IMR-90 (cell line): ENCODE results near the gene CCDC30. TPM values are rescaled to one million over a fixed set of nuclear protein-coding genes. Genes with fewer than 3 reads are reported as not detected.

Source experiments
- ATAC-seq: fragments of 200-7000 bp; cut with Tn5 transposase; 2 replicates; pipeline ENCODE4 v1.9.1; 2020; ENCODE audit warnings: low read depth, mild to moderate bottlenecking, moderate library complexity
- BruUV-seq: library from RNA; stranded (reverse); fragments of 400-500 nt; replicated peaks from 2 replicates; lab custom pipeline; 2021; lab: Mats Ljungman, UMichigan
- CTCF ChIA-PET: fragments of 300-600 bp; formaldehyde crosslinking; extraction: SDS; loops from one replicate; lab custom pipeline; 2021; ENCODE audit warnings: antibody characterized with exemption; lab: Yijun Ruan, JAX
- POLR2A ChIA-PET: fragments of 300-600 bp; sonication (Branson Sonifier 250); formaldehyde crosslinking; loops from one replicate; lab custom pipeline; 2022; ENCODE audit warnings: antibody characterized with exemption; ENCODE audit not compliant: unreplicated experiment; lab: Charles Lee
- DNase-seq: peaks from one replicate; pipeline ENCODE4 v3.0.0; 2013
- H2AFZ ChIP-seq: replicated peaks from 2 replicates; pipeline ENCODE3; 2013; ENCODE audit warnings: low read length, mild to moderate bottlenecking; ENCODE audit not compliant: poor library complexity
- H2AK5ac ChIP-seq: 2 replicates; pipeline ENCODE4 v1.6.1; 2013; ENCODE audit warnings: low read depth, low read length, inconsistent platforms
- H2AK9ac ChIP-seq: replicated peaks from 2 replicates; pipeline ENCODE3; 2013; ENCODE audit warnings: mild to moderate bottlenecking, low read depth, low read length, moderate library complexity; ENCODE audit not compliant: poor library complexity
- H2BK120ac ChIP-seq: 2 replicates; pipeline ENCODE4 v1.6.1; 2013; ENCODE audit warnings: low read depth, low read length, inconsistent platforms
- H2BK15ac ChIP-seq: 3 replicates; pipeline ENCODE4 v1.6.1; 2013; ENCODE audit warnings: low read depth, low read length, inconsistent platforms
- H2BK20ac ChIP-seq: 2 replicates; pipeline ENCODE4 v1.6.1; 2013; ENCODE audit warnings: low read depth, mild to moderate bottlenecking, inconsistent platforms, low read length, moderate library complexity
- H2BK5ac ChIP-seq: 2 replicates; pipeline ENCODE4 v1.6.1; 2013; ENCODE audit warnings: mild to moderate bottlenecking, low read depth, low read length, inconsistent platforms; ENCODE audit not compliant: poor library complexity, severe bottlenecking
- H3K14ac ChIP-seq: replicated peaks from 2 replicates; pipeline ENCODE4 v1.6.1; 2013; ENCODE audit warnings: low read depth, low read length, inconsistent platforms
- H3K18ac ChIP-seq: 2 replicates; pipeline ENCODE4 v1.6.1; 2013; ENCODE audit warnings: low read depth, low read length, control low read depth
- H3K23ac ChIP-seq: 2 replicates; pipeline ENCODE4 v1.6.1; 2013; ENCODE audit warnings: low read depth, low read length, inconsistent platforms
- H3K27ac ChIP-seq: 2 replicates; pipeline ENCODE4 v1.5.1; 2013; ENCODE audit warnings: mild to moderate bottlenecking, control low read depth, low read length; ENCODE audit not compliant: insufficient read depth
- H3K27me3 ChIP-seq: 2 replicates; pipeline ENCODE4 v1.6.1; 2013; ENCODE audit warnings: low read length; ENCODE audit not compliant: control insufficient read depth, insufficient read depth
- H3K36me3 ChIP-seq: 2 replicates; pipeline ENCODE4 v1.6.1; 2013; ENCODE audit warnings: low read length, mixed read lengths; ENCODE audit not compliant: control insufficient read depth, insufficient read depth
- H3K4ac ChIP-seq: 2 replicates; pipeline ENCODE4 v1.6.1; 2013; ENCODE audit warnings: low read depth, low read length, inconsistent platforms
- H3K4me1 ChIP-seq: 2 replicates; pipeline ENCODE4 v1.6.1; 2013; ENCODE audit warnings: low read length, mixed read lengths; ENCODE audit not compliant: control insufficient read depth, insufficient read depth
- H3K4me2 ChIP-seq: 2 replicates; pipeline ENCODE4 v1.6.1; 2013; ENCODE audit warnings: low read depth, mild to moderate bottlenecking, control low read depth, low read length, moderate library complexity
- H3K4me3 ChIP-seq: 2 replicates; pipeline ENCODE4 v1.5.1; 2013; ENCODE audit warnings: low read depth, mild to moderate bottlenecking, control low read depth, low read length, moderate library complexity; ENCODE audit not compliant: insufficient read depth
- H3K56ac ChIP-seq: 2 replicates; pipeline ENCODE4 v1.6.1; 2013; ENCODE audit warnings: low read length, inconsistent platforms; ENCODE audit not compliant: insufficient read depth; ENCODE audit errors: extremely low read depth
- H3K79me1 ChIP-seq, 2 experiments: 2 replicates each; pipeline ENCODE4 v1.6.1; 2013; ENCODE audit warnings: low read length in 2 of 2, inconsistent platforms in 1 of 2, low read depth in 1 of 2
- H3K9ac ChIP-seq: 2 replicates; pipeline ENCODE4 v1.6.1; 2013; ENCODE audit warnings: low read depth, low read length, control low read depth
- H3K9me1 ChIP-seq: 2 replicates; pipeline ENCODE4 v1.6.1; 2013; ENCODE audit warnings: low read length, inconsistent platforms; ENCODE audit not compliant: insufficient read depth
- H3K9me3 ChIP-seq: 2 replicates; pipeline ENCODE4 v1.6.1; 2013; ENCODE audit warnings: low read length; ENCODE audit not compliant: control insufficient read depth, insufficient read depth
- H4K20me1 ChIP-seq: 2 replicates; pipeline ENCODE4 v1.6.1; 2013; ENCODE audit warnings: low read length, inconsistent platforms; ENCODE audit not compliant: insufficient read depth
- H4K5ac ChIP-seq: 2 replicates; pipeline ENCODE4 v1.6.1; 2013; ENCODE audit warnings: mild to moderate bottlenecking, low read depth, low read length, control low read depth
- H4K8ac ChIP-seq, 2 experiments: 2 replicates each; pipeline ENCODE4 v1.6.1; 2013; ENCODE audit warnings: low read depth in 2 of 2, low read length in 2 of 2, control low read depth in 1 of 2, inconsistent platforms in 1 of 2
- H4K91ac ChIP-seq: 2 replicates; pipeline ENCODE4 v1.6.1; 2013; ENCODE audit warnings: low read depth, low read length, inconsistent platforms; ENCODE audit not compliant: insufficient read depth
- BHLHE40 ChIP-seq: fragments of 150-350 bp; IDR thresholded peaks from 2 replicates; pipeline ENCODE4 v1.6.1; 2016; ENCODE audit warnings: mild to moderate bottlenecking, low read depth, low read length
- CEBPB ChIP-seq: IDR thresholded peaks from 2 replicates; pipeline ENCODE4 v1.6.1; 2012; ENCODE audit warnings: low read depth, low read length, improper control_type of control experiment
- CHD1 ChIP-seq: IDR thresholded peaks from 2 replicates; pipeline ENCODE4 v1.6.1; 2012; ENCODE audit warnings: low read depth, low read length, improper control_type of control experiment
- FOS ChIP-seq: fragments of 150-350 bp; IDR thresholded peaks from 2 replicates; pipeline ENCODE4 v1.6.1; 2016; ENCODE audit warnings: low read depth, low read length
- NFE2L2 ChIP-seq: fragments of 150-350 bp; IDR thresholded peaks from 2 replicates; pipeline ENCODE4 v1.6.1; 2016; ENCODE audit warnings: low read depth, mild to moderate bottlenecking, low read length
- RCOR1 ChIP-seq: IDR thresholded peaks from 2 replicates; pipeline ENCODE4 v1.6.1; 2012; ENCODE audit warnings: mild to moderate bottlenecking, low read length, improper control_type of control experiment; ENCODE audit not compliant: insufficient replicate concordance
- RFX5 ChIP-seq: IDR thresholded peaks from 2 replicates; pipeline ENCODE4 v1.8.0; 2012; ENCODE audit warnings: low read depth, mild to moderate bottlenecking, low read length, moderate library complexity
- SMC3 ChIP-seq: fragments of 150-350 bp; IDR thresholded peaks from 2 replicates; pipeline ENCODE4 v1.6.1; 2016; ENCODE audit warnings: low read depth, mild to moderate bottlenecking, antibody characterized with exemption, low read length, moderate library complexity
- WGBS, 2 experiments: methylation state at CpG; one replicate each; pipeline versions ENCODE4 v1.1.5 to v1.1.7; 2013; ENCODE audit warnings: missing lambda C conversion rate in 2 of 2; ENCODE audit not compliant: insufficient read length in 1 of 2; ENCODE audit errors: extremely low coverage in 2 of 2; 5-methylcytosine and 5-hydroxymethylcytosine counted together
- dilution Hi-C: fragments of 300-500 bp; cut with HindIII; formaldehyde crosslinking; loops from one replicate; pipeline ENCODE4 v1.14.3; 2018; ENCODE audit warnings: low sequenced_read_pairs; ENCODE audit not compliant: unreplicated experiment
- in situ Hi-C: fragments of 300-500 bp; cut with MboI; formaldehyde crosslinking; loops from 3 replicates; pipeline ENCODE4 v1.14.3; 2019; ENCODE audit warnings: low sequenced_read_pairs, inconsistent platforms, mixed read lengths
- intact Hi-C: fragments of 100-400 bp; cut with micrococcal nuclease; formaldehyde crosslinking; loops from 2 replicates; pipeline ENCODE4 v1.10.0; 2022
- polyA plus RNA-seq, 3 experiments: library from polyadenylated mRNA; depleted of rRNA; stranded (reverse); fragments of >200 nt; gene quantifications; 2 replicates each; pipeline ENCODE4 v1.2.3, GENCODE V29; 2012; ENCODE audit warnings: low replicate concordance in 1 of 3
- total RNA-seq: library from RNA; depleted of rRNA; stranded (reverse); fragments of >200 nt; gene quantifications from 2 replicates; pipeline ENCODE4 v1.2.3, GENCODE V29; 2012
- TF ChIP-seq, protein P1 (sequence below): conservative IDR thresholded peaks from 2 replicates; pipeline ENCODE4 v1.5.1; 2012; ENCODE audit warnings: mild to moderate bottlenecking, low read depth, low read length, improper control_type of control experiment
- TF ChIP-seq, protein P2 (sequence below): fragments of 150-350 bp; IDR thresholded peaks from 2 replicates; pipeline ENCODE4 v1.6.1; 2017; ENCODE audit warnings: mild to moderate bottlenecking, antibody characterized with exemption, low read length, low read depth

Gene CCDC30
- total and polyA plus RNA-seq, 2 of the 4 experiments (the other 2 are of a cell fraction): 0.14 to 0.18 TPM

GRCh38 chr1:42418516-42418915, 44.6 kb upstream of the CCDC30 start:
- in situ Hi-C loops (no loop called here), dilution Hi-C loops (no loop called here)

More at GRCh38 chr1:42418516-42418915, 44.6 kb upstream of the CCDC30 start:
- POLR2A ChIA-PET: no interaction called here
- Histone ChIP-seq H3K4me3 (no peak overlapping the region), H3K36me3 (no peaks in the 10 kb centered on the region), H3K9me3 (no peaks in the 10 kb centered on the region), H3K9me1 (no peaks in the 10 kb centered on the region), H2AK5ac (no peak overlapping the region), H3K27ac (no peak overlapping the region), H3K14ac (no peak overlapping the region), H2BK5ac (no peak overlapping the region), H4K91ac (no peak overlapping the region), H4K8ac (no peak overlapping the region), H3K4me1 (peaks cover 3% of the 10 kb centered on the region; the same call in 1 of the 2 replicates), H3K56ac (no peak overlapping the region), H3K9ac (no peak overlapping the region), H3K4ac (no peak overlapping the region), H2BK15ac (no peak overlapping the region), H3K23ac (no peak overlapping the region), H3K4me2 (no peak overlapping the region), H2BK20ac (no peak overlapping the region), H4K20me1 (no peaks in the 10 kb centered on the region), H2BK120ac (no peak overlapping the region), H2AFZ (no peak overlapping the region), H4K5ac (no peak overlapping the region), H2AK9ac (no peak overlapping the region), H3K79me1 (no peaks in the 10 kb centered on the region), H3K27me3 (peaks cover 37% of the 10 kb centered on the region), H3K18ac (no peak overlapping the region)
- no peak for ATAC-seq
- BruUV-seq: no TSS peak
- intact Hi-C loops: no loop called here
- no peak for DNase-seq
- CTCF ChIA-PET: no interaction called here
- TF ChIP-seq FOS: no peak
- TF ChIP-seq RFX5: no peak
- TF ChIP-seq CEBPB: no peak
- no peak for TF ChIP-seq RCOR1
- TF ChIP-seq CHD1: no peak
- no peak for TF ChIP-seq NFE2L2
- TF ChIP-seq BHLHE40: no peak
- TF ChIP-seq, protein P1, sequence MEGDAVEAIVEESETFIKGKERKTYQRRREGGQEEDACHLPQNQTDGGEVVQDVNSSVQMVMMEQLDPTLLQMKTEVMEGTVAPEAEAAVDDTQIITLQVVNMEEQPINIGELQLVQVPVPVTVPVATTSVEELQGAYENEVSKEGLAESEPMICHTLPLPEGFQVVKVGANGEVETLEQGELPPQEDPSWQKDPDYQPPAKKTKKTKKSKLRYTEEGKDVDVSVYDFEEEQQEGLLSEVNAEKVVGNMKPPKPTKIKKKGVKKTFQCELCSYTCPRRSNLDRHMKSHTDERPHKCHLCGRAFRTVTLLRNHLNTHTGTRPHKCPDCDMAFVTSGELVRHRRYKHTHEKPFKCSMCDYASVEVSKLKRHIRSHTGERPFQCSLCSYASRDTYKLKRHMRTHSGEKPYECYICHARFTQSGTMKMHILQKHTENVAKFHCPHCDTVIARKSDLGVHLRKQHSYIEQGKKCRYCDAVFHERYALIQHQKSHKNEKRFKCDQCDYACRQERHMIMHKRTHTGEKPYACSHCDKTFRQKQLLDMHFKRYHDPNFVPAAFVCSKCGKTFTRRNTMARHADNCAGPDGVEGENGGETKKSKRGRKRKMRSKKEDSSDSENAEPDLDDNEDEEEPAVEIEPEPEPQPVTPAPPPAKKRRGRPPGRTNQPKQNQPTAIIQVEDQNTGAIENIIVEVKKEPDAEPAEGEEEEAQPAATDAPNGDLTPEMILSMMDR: no peak
- no peak for TF ChIP-seq SMC3
- TF ChIP-seq, protein P2, sequence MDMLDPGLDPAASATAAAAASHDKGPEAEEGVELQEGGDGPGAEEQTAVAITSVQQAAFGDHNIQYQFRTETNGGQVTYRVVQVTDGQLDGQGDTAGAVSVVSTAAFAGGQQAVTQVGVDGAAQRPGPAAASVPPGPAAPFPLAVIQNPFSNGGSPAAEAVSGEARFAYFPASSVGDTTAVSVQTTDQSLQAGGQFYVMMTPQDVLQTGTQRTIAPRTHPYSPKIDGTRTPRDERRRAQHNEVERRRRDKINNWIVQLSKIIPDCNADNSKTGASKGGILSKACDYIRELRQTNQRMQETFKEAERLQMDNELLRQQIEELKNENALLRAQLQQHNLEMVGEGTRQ: no peak
- WGBS, 2 experiments: no CpG with 5 or more reads among the region's 1 CpG
